ENCODE data around the gene KLHL29. TPM values are rescaled to one million over a fixed set of nuclear protein-coding genes. Genes with fewer than 3 reads are reported as not detected.

Gene KLHL29
- total and polyA plus RNA-seq, 2 experiments from 2014 or later, result 1.9 to 6.4 TPM

- no peaks in the 10 kb centered on the region for H3K9me2 ChIP-seq (ENCODE audit: insufficient read depth)
- no peak for DNase-seq
- WGBS, 2 experiments (ENCODE audit: low coverage in 1 of 2, low lambda C conversion rate in 2 of 2, missing lambda C conversion rate in 2 of 2), result 87 to 92% methylated on average over 15 of the region's 15 CpGs
Measured at GRCh38 chr2:23616630-23617029, 231.7 kb downstream of the KLHL29 start.

GRCh38 chr2:23617167-23617810, 232.3 kb downstream of the KLHL29 start:
- peak overlapping the region; percentile 56 for H3K4me3 ChIP-seq
- peak; percentile 87 for DNase-seq
- peak overlapping the region; percentile 47 for H3K9ac ChIP-seq
- in situ Hi-C loops (cut with MboI), result no loop called here
- H3K9me2 ChIP-seq (ENCODE audit: insufficient read depth), result no peaks in the 10 kb centered on the region
- no peaks in the 10 kb centered on the region for H3K36me3 ChIP-seq (ENCODE audit: low read depth)
- H3K4me2 ChIP-seq (ENCODE audit: unreplicated experiment), result peak overlapping the region; percentile 65
- 10 to 12% methylated on average over 16 of the region's 16 CpGs for WGBS, 2 experiments (ENCODE audit: low coverage in 1 of 2, low lambda C conversion rate in 2 of 2, missing lambda C conversion rate in 2 of 2)
- no peak for TF ChIP-seq EZH2phosphoT487 (IDR thresholded peaks at IDR 0.05; ENCODE audit: insufficient read depth, low read depth)
- TF ChIP-seq EZH2 (IDR thresholded peaks at IDR 0.05; ENCODE audit: insufficient read depth, poor library complexity, severe bottlenecking), result no peak
- H2AFZ ChIP-seq, result peak overlapping the region; percentile 71
- peaks cover 12% of the 10 kb centered on the region for H3K4me1 ChIP-seq (ENCODE audit: insufficient read depth)
- no peaks in the 10 kb centered on the region for H3K27me3 ChIP-seq (replicated peaks; ENCODE audit: insufficient read depth)
- H3K9me3 ChIP-seq (ENCODE audit: low read depth), result no peaks in the 10 kb centered on the region
- H3K79me2 ChIP-seq (ENCODE audit: insufficient read depth), result no peaks in the 10 kb centered on the region
- peak overlapping the region; percentile 38 for H3K27ac ChIP-seq
- peaks cover 16% of the 10 kb centered on the region for H3F3A ChIP-seq (ENCODE audit: insufficient read depth)
- no peaks in the 10 kb centered on the region for H4K20me1 ChIP-seq (ENCODE audit: insufficient read depth)

More at GRCh38 chr2:23616630-23617029, 231.7 kb downstream of the KLHL29 start:
- in situ Hi-C loops (cut with MboI), result no loop called here
- H3K4me1 ChIP-seq (ENCODE audit: insufficient read depth), result peaks cover 12% of the 10 kb centered on the region
- peaks cover 4% of the 10 kb centered on the region for H3K9me3 ChIP-seq (ENCODE audit: low read depth)
- TF ChIP-seq EZH2 (IDR thresholded peaks at IDR 0.05; ENCODE audit: insufficient read depth, poor library complexity, severe bottlenecking), result no peak
- TF ChIP-seq EZH2phosphoT487 (IDR thresholded peaks at IDR 0.05; ENCODE audit: insufficient read depth, low read depth), result no peak
- H4K20me1 ChIP-seq (ENCODE audit: insufficient read depth), result no peaks in the 10 kb centered on the region
- no peaks in the 10 kb centered on the region for H3K36me3 ChIP-seq (ENCODE audit: low read depth)
- no peak overlapping the region for H3K4me2 ChIP-seq (ENCODE audit: unreplicated experiment)
- no peak overlapping the region for H3K27ac ChIP-seq
- no peaks in the 10 kb centered on the region for H3K79me2 ChIP-seq (ENCODE audit: insufficient read depth)
- H3K27me3 ChIP-seq (replicated peaks; ENCODE audit: insufficient read depth), result no peaks in the 10 kb centered on the region
- no peak overlapping the region for H3K4me3 ChIP-seq
- no peak overlapping the region for H2AFZ ChIP-seq
- no peak overlapping the region for H3K9ac ChIP-seq
- peaks cover 16% of the 10 kb centered on the region for H3F3A ChIP-seq (ENCODE audit: insufficient read depth)

GRCh38 chr2:23617811-23618215, 232.8 kb downstream of the KLHL29 start:
- no peaks in the 10 kb centered on the region for H3K9me2 ChIP-seq (ENCODE audit: insufficient read depth)
- H3K36me3 ChIP-seq (ENCODE audit: low read depth), result no peaks in the 10 kb centered on the region
- H3K27me3 ChIP-seq (replicated peaks; ENCODE audit: insufficient read depth), result no peaks in the 10 kb centered on the region
- no peaks in the 10 kb centered on the region for H3K9me3 ChIP-seq (ENCODE audit: low read depth)
- no peak for DNase-seq
- no peaks in the 10 kb centered on the region for H4K20me1 ChIP-seq (ENCODE audit: insufficient read depth)
- H3K4me3 ChIP-seq, result peak overlapping the region; percentile 56
- in situ Hi-C loops (cut with MboI), result no loop called here
- peak overlapping the region; percentile 71 for H2AFZ ChIP-seq
- TF ChIP-seq EZH2phosphoT487 (IDR thresholded peaks at IDR 0.05; ENCODE audit: insufficient read depth, low read depth) (no peak), EZH2 (IDR thresholded peaks at IDR 0.05; ENCODE audit: insufficient read depth, poor library complexity, severe bottlenecking) (no peak)
- H3K4me1 ChIP-seq (ENCODE audit: insufficient read depth), result peaks cover 12% of the 10 kb centered on the region
- H3K9ac ChIP-seq, result peak overlapping the region; percentile 47
- H3K4me2 ChIP-seq (ENCODE audit: unreplicated experiment), result peak overlapping the region; percentile 65
- WGBS, 2 experiments (ENCODE audit: low coverage in 1 of 2, low lambda C conversion rate in 2 of 2, missing lambda C conversion rate in 2 of 2), result 16 to 20% methylated on average over 15 of the region's 15 CpGs
- peaks cover 16% of the 10 kb centered on the region for H3F3A ChIP-seq (ENCODE audit: insufficient read depth)
- no peaks in the 10 kb centered on the region for H3K79me2 ChIP-seq (ENCODE audit: insufficient read depth)
- peak overlapping the region; percentile 38 for H3K27ac ChIP-seq

GRCh38 chr2:23618265-23618664, 233.3 kb downstream of the KLHL29 start:
- peak overlapping the region; percentile 38; the same call in 1 of the 2 replicates for H3K27ac ChIP-seq
- 85 to 89% methylated on average over 10 of the region's 10 CpGs for WGBS, 2 experiments (ENCODE audit: low coverage in 1 of 2, low lambda C conversion rate in 2 of 2, missing lambda C conversion rate in 2 of 2)
- in situ Hi-C loops (cut with MboI), result no loop called here

More at GRCh38 chr2:23618265-23618664, 233.3 kb downstream of the KLHL29 start:
- Histone ChIP-seq H3K9me3 (ENCODE audit: low read depth) (no peaks in the 10 kb centered on the region), H3K9me2 (ENCODE audit: insufficient read depth) (no peaks in the 10 kb centered on the region), H3F3A (ENCODE audit: insufficient read depth) (peaks cover 16% of the 10 kb centered on the region), H3K27me3 (replicated peaks; ENCODE audit: insufficient read depth) (no peaks in the 10 kb centered on the region), H3K79me2 (ENCODE audit: insufficient read depth) (no peaks in the 10 kb centered on the region), H3K9ac (peak overlapping the region; percentile 47), H3K4me1 (ENCODE audit: insufficient read depth) (peaks cover 12% of the 10 kb centered on the region), H4K20me1 (ENCODE audit: insufficient read depth) (no peaks in the 10 kb centered on the region), H3K4me3 (no peak overlapping the region), H3K36me3 (ENCODE audit: low read depth) (no peaks in the 10 kb centered on the region), H3K4me2 (ENCODE audit: unreplicated experiment) (peak overlapping the region; percentile 65), H2AFZ (peak overlapping the region; percentile 71; the same call in 1 of the 2 replicates)
- TF ChIP-seq EZH2 (IDR thresholded peaks at IDR 0.05; ENCODE audit: insufficient read depth, poor library complexity, severe bottlenecking), result no peak
- TF ChIP-seq EZH2phosphoT487 (IDR thresholded peaks at IDR 0.05; ENCODE audit: insufficient read depth, low read depth), result no peak
- no peak for DNase-seq

Measured in GM23248 (cell line).